ENCODE results near the gene SCCPDH.
"Not testable (repeated sequence)": the region's sequence is repeated elsewhere in the genome, so short reads cannot be mapped to it uniquely, and the experiment has no call there.

SCCPDH gene

GRCh38 chr1:246699095-246699735 lies 25.0 kb upstream of the SCCPDH start:
- DNase-seq = peak; percentile 59

- no peak for DNase-seq
Observed at GRCh38 chr1:246703581-246703980, 20.6 kb upstream of the SCCPDH start.

- DNase-seq = no peak
Observed at GRCh38 chr1:246705368-246705767, 18.8 kb upstream of the SCCPDH start.

GRCh38 chr1:246708166-246708565 lies 16.0 kb upstream of the SCCPDH start:
- no peak for DNase-seq

- DNase-seq = no peak
Observed at GRCh38 chr1:246709196-246709595, 15.0 kb upstream of the SCCPDH start.

- DNase-seq = no peak
Observed at GRCh38 chr1:246709835-246710234, 14.4 kb upstream of the SCCPDH start.

GRCh38 chr1:246711548-246712003 lies 12.6 kb upstream of the SCCPDH start:
- no peak for DNase-seq

GRCh38 chr1:246712428-246712827 lies 11.8 kb upstream of the SCCPDH start:
- not testable (repeated sequence) for DNase-seq

- not testable (repeated sequence) for DNase-seq
Observed at GRCh38 chr1:246719361-246719760, 4.8 kb upstream of the SCCPDH start.

GRCh38 chr1:246720814-246721213 lies 3.4 kb upstream of the SCCPDH start:
- DNase-seq = not testable (repeated sequence)

GRCh38 chr1:246722720-246723119 lies 1.5 kb upstream of the SCCPDH start:
- no peak for DNase-seq

- no peak for DNase-seq
Observed at GRCh38 chr1:246724731-246725095, 504 bp downstream of the SCCPDH start.

GRCh38 chr1:246725191-246725590 lies 982 bp downstream of the SCCPDH start:
- peak; percentile 10 for DNase-seq

- DNase-seq = no peak
Observed at GRCh38 chr1:246726255-246726679, 2.1 kb downstream of the SCCPDH start.

GRCh38 chr1:246726881-246727280 lies 2.7 kb downstream of the SCCPDH start:
- no peak for DNase-seq

- no peak for DNase-seq
Observed at GRCh38 chr1:246727594-246727993, 3.4 kb downstream of the SCCPDH start.

GRCh38 chr1:246728311-246728710 lies 4.1 kb downstream of the SCCPDH start:
- DNase-seq = no peak

- DNase-seq = not testable (repeated sequence)
Observed at GRCh38 chr1:246729040-246729439, 4.8 kb downstream of the SCCPDH start.

GRCh38 chr1:246730839-246731238 lies 6.6 kb downstream of the SCCPDH start:
- DNase-seq = no peak

GRCh38 chr1:246731873-246732272 lies 7.7 kb downstream of the SCCPDH start:
- not testable (repeated sequence) for DNase-seq

GRCh38 chr1:246733704-246734103 lies 9.5 kb downstream of the SCCPDH start:
- no peak for DNase-seq

- no peak for DNase-seq
Observed at GRCh38 chr1:246734866-246735265, 10.7 kb downstream of the SCCPDH start.

GRCh38 chr1:246735735-246736134 lies 11.5 kb downstream of the SCCPDH start:
- no peak for DNase-seq

GRCh38 chr1:246742396-246742795 lies 18.2 kb downstream of the SCCPDH start:
- DNase-seq = no peak

- not testable (repeated sequence) for DNase-seq
Observed at GRCh38 chr1:246746155-246746554, 21.9 kb downstream of the SCCPDH start.

All from right kidney (tissue), 1 donor.